Progenitor cell of endocrine pancreas (in vitro differentiated cells): ENCODE results near the gene PSMB5. TPM values are rescaled to one million over a fixed set of nuclear protein-coding genes. Genes with fewer than 3 reads are reported as not detected.

Experiments used
- DNase-seq: peaks from one replicate; pipeline ENCODE4 v3.0.0; 2021; ENCODE audit warnings: low spot score; ENCODE audit not compliant: unreplicated experiment
- H3K27ac Mint-ChIP-seq: 2 replicates; pipeline ENCODE4 v1.8.0; 2021; ENCODE audit warnings: mild to moderate bottlenecking, moderate library complexity, mixed read lengths
- H3K27me3 Mint-ChIP-seq: 2 replicates; pipeline ENCODE4 v1.8.0; 2021; ENCODE audit warnings: mixed read lengths
- H3K36me3 Mint-ChIP-seq: 2 replicates; pipeline ENCODE4 v1.8.0; 2022; ENCODE audit warnings: mixed read lengths; ENCODE audit not compliant: insufficient read depth
- H3K4me1 Mint-ChIP-seq: 2 replicates; pipeline ENCODE4 v1.8.0; 2021; ENCODE audit warnings: low read depth, mixed read lengths
- H3K4me3 Mint-ChIP-seq: 2 replicates; pipeline ENCODE4 v1.8.0; 2021; ENCODE audit warnings: low read depth, mild to moderate bottlenecking, moderate library complexity, mixed read lengths
- H3K9me3 Mint-ChIP-seq: 2 replicates; pipeline ENCODE4 v1.8.0; 2021; ENCODE audit warnings: low read depth, mixed read lengths
- total RNA-seq: library from RNA; stranded (reverse); gene quantifications from 2 replicates; pipeline ENCODE4 v1.2.1, GENCODE V29; 2021
- TF ChIP-seq, protein P1 (sequence below): fragments of 200-600 bp; sonication (generic); IDR thresholded peaks from one replicate; pipeline ENCODE4 v1.5.0; 2021; ENCODE audit warnings: antibody characterized with exemption, mild to moderate bottlenecking; ENCODE audit not compliant: unreplicated experiment

Gene PSMB5
- total RNA-seq, 1 donor from 2014 or later = 156 TPM

DNA sequence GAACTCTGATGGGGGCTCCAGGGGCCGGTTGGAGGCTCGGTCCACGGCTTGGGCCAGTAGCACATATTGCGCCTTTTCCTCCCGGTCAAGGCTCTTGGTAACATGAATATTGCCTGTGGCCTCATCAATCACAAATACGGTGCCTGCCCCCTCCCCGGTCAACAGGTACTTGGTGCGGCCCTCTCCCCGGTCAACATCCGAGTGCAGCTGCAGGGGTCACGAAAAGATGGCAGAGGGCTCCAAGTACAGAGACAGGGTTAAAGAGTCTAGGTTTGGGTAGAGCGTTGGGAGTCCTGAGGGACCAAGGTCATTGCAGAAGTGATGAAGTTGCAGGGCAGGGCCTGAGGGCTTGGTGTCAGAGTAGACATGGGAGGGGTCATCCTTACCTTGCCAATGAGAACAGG is 20.4 kb upstream of the PSMB5 start:
- DNase-seq = no peak
- no peak overlapping the region for H3K27ac Mint-ChIP-seq
- H3K9me3 Mint-ChIP-seq = no peaks in the 10 kb centered on the region
- TF ChIP-seq, protein P1, sequence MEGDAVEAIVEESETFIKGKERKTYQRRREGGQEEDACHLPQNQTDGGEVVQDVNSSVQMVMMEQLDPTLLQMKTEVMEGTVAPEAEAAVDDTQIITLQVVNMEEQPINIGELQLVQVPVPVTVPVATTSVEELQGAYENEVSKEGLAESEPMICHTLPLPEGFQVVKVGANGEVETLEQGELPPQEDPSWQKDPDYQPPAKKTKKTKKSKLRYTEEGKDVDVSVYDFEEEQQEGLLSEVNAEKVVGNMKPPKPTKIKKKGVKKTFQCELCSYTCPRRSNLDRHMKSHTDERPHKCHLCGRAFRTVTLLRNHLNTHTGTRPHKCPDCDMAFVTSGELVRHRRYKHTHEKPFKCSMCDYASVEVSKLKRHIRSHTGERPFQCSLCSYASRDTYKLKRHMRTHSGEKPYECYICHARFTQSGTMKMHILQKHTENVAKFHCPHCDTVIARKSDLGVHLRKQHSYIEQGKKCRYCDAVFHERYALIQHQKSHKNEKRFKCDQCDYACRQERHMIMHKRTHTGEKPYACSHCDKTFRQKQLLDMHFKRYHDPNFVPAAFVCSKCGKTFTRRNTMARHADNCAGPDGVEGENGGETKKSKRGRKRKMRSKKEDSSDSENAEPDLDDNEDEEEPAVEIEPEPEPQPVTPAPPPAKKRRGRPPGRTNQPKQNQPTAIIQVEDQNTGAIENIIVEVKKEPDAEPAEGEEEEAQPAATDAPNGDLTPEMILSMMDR = no peak
- no peaks in the 10 kb centered on the region for H3K27me3 Mint-ChIP-seq
- no peak overlapping the region for H3K4me3 Mint-ChIP-seq
- peaks cover 4% of the 10 kb centered on the region for H3K36me3 Mint-ChIP-seq
- H3K4me1 Mint-ChIP-seq = peaks cover 12% of the 10 kb centered on the region

DNA sequence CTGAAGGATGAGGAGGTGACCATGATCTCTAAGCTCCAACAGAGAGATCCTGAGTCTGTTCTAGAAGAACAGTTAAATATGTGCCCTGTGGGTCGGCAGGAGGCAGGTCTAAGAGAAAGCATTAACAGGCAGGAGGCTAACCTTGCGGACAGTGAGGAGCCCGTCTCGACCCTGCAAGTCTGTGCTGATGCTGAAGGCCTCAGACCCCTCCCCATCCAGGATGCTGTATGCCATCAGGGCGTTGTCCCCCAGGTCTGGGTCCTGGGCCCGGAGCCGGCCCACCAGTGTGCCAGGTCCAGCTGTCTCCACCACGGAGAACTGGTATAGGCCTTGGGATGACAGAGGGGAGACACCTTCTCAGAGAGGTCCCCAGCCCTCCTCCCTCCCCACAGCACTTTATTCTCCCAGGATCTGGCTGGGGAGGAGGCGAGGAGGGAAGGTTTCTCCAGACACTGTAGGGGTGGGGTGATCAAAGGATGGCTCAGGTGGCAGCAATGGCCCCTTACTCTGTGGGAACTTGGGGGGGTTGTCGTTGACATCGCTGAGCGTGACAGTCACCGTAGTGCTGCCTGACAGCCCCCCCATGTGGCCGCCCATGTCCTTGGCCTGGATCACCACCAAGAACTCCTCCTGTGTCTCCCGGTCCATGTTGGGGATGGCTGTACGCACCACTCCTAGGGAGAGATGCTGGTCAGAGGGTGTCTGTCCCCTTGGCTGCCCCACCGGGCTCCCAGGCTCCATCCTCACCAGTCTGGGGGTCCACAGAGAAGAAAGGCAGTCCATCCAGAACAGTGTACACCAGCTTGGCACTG is 19.5 kb upstream of the PSMB5 start:
- DNase-seq = no peak
- no peak overlapping the region for H3K4me3 Mint-ChIP-seq
- peaks cover 12% of the 10 kb centered on the region for H3K4me1 Mint-ChIP-seq
- peaks cover 2% of the 10 kb centered on the region for H3K36me3 Mint-ChIP-seq
- TF ChIP-seq, protein P1 = no peak
- no peaks in the 10 kb centered on the region for H3K9me3 Mint-ChIP-seq
- H3K27me3 Mint-ChIP-seq = no peaks in the 10 kb centered on the region
- H3K27ac Mint-ChIP-seq = no peak overlapping the region

DNA sequence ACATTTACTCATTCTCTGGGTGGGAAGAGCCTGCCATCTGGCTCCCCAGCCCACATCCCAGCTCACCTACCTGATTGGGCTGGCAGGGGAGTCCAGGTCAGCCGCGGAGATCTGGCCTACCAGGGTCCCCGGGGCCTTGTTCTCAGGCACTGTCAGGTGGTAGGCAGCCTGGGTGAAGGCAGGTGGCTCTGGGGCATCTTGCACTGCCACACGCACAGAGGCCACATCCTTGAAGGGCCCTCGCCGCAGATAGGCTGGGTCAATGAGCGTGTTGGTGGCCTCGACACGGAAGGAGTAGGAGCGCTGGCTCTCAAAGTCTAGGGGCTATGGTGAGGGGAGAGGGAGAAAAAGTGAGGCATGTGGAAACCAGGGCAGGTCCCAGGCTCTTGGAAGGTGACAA is 18.7 kb upstream of the PSMB5 start:
- Mint-ChIP-seq H3K9me3 (no peaks in the 10 kb centered on the region), H3K27ac (no peak overlapping the region), H3K27me3 (no peaks in the 10 kb centered on the region), H3K36me3 (no peaks in the 10 kb centered on the region), H3K4me3 (no peak overlapping the region), H3K4me1 (peaks cover 12% of the 10 kb centered on the region)
- no peak for DNase-seq
- TF ChIP-seq, protein P1 = no peak

DNA sequence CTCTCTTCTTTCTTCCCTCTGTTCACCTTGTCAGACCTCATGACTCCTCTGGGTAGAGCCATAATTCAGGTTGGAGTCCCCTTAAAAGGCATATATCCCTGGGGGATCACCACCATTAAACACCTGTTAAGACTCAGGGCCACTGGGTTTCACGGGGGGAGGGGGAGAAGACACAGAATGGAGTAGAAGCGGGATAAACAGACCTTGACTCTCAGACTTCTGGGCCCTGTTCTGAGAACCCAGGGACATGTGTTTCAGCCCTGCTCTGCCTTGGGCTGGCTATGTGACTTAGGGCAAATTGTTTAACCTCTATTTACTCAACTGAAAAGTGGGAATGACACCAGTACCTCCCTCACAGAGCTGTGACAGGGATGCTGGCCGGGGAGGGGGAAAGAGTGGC is 18.0 kb upstream of the PSMB5 start:
- H3K9me3 Mint-ChIP-seq = no peaks in the 10 kb centered on the region
- no peak for DNase-seq
- no peak overlapping the region for H3K4me3 Mint-ChIP-seq
- no peaks in the 10 kb centered on the region for H3K27me3 Mint-ChIP-seq
- H3K4me1 Mint-ChIP-seq = peaks cover 12% of the 10 kb centered on the region
- H3K27ac Mint-ChIP-seq = no peak overlapping the region
- TF ChIP-seq, protein P1 = no peak
- H3K36me3 Mint-ChIP-seq = no peaks in the 10 kb centered on the region

DNA sequence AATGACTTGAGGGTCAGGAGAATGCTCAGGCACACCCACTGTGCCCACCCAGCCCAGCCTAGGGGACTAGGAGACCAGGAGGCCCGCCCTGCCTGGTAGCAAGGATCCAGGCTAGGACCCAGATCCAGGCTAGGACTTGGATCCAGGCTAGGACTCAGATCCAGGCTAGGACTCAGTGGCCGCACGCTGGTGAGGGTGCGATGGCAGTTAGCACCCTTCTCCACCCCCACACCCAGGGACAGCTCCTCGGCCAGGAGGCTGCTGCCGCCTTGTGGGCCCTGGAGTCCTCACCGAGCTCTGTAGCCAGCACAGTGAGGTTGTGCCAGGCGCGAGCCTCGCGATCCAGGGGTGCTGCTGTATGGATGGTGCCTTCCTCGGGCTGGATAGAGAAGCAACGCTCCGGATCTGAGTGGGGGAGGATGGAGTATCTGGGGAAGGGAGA is 17.5 kb upstream of the PSMB5 start:
- no peak for DNase-seq
- H3K27me3 Mint-ChIP-seq = no peaks in the 10 kb centered on the region
- H3K4me3 Mint-ChIP-seq = no peak overlapping the region
- H3K27ac Mint-ChIP-seq = no peak overlapping the region
- peaks cover 4% of the 10 kb centered on the region for H3K36me3 Mint-ChIP-seq
- no peaks in the 10 kb centered on the region for H3K9me3 Mint-ChIP-seq
- peaks cover 12% of the 10 kb centered on the region for H3K4me1 Mint-ChIP-seq
- TF ChIP-seq, protein P1 = no peak
